Neural cell (in vitro differentiated cells): ENCODE data around the gene SENP3. TPM values are rescaled to one million over a fixed set of nuclear protein-coding genes. Genes with fewer than 3 reads are reported as not detected.

Experiments
- H2AFZ ChIP-seq: fragments of 200-600, 300-800 bp; sonication (generic), shearing (Covaris generic); 2 replicates; pipeline ENCODE4 v1.6.0; 2014; ENCODE audit warnings: low read depth, mild to moderate bottlenecking, antibody characterized with exemption, low read length, moderate library complexity
- H3F3A ChIP-seq: fragments of 200-600 bp; shearing (Covaris generic); 2 replicates; pipeline ENCODE4 v1.6.1; 2016; ENCODE audit warnings: mild to moderate bottlenecking, moderate library complexity, mixed read lengths, antibody characterized with exemption, low read length; ENCODE audit not compliant: insufficient read depth, poor library complexity, severe bottlenecking
- H3K27ac ChIP-seq: fragments of 200-600, 300-800 bp; sonication (generic), shearing (Covaris generic); 2 replicates; pipeline ENCODE4 v1.5.1; 2014; ENCODE audit warnings: mild to moderate bottlenecking, low read length, moderate library complexity
- H3K27me3 ChIP-seq: fragments of 300-800, 200-600 bp; sonication (generic), shearing (Covaris generic); 2 replicates; pipeline ENCODE4 v1.6.0; 2014; ENCODE audit warnings: mild to moderate bottlenecking, low read depth, low read length, moderate library complexity; ENCODE audit not compliant: insufficient read depth
- H3K36me3 ChIP-seq: fragments of 300-800, 200-600 bp; sonication (generic), shearing (Covaris generic); 2 replicates; pipeline ENCODE4 v1.5.1; 2014; ENCODE audit warnings: mild to moderate bottlenecking, antibody characterized with exemption, low read length, moderate library complexity; ENCODE audit not compliant: insufficient read depth
- H3K4me2 ChIP-seq: fragments of 300-800, 200-600 bp; sonication (generic), shearing (Covaris generic); 2 replicates; pipeline ENCODE4 v1.6.0; 2014; ENCODE audit warnings: mild to moderate bottlenecking, low read length
- H3K4me3 ChIP-seq: fragments of 300-800, 200-600 bp; sonication (generic), shearing (Covaris generic); 2 replicates; pipeline ENCODE4 v1.5.1; 2014; ENCODE audit warnings: mild to moderate bottlenecking, low read length, moderate library complexity
- H3K79me2 ChIP-seq: fragments of 200-600 bp; shearing (Covaris generic); replicated peaks from 2 replicates; pipeline ENCODE4 v1.6.0; 2014; ENCODE audit warnings: mild to moderate bottlenecking, low read length, moderate library complexity; ENCODE audit not compliant: insufficient read depth
- H3K9ac ChIP-seq: fragments of 300-800, 200-600 bp; sonication (generic), shearing (Covaris generic); 2 replicates; pipeline ENCODE4 v1.6.1; 2016; ENCODE audit warnings: mild to moderate bottlenecking, low read length, mixed read lengths
- H3K9me2 ChIP-seq: fragments of 200-600 bp; shearing (Covaris generic); 2 replicates; pipeline ENCODE4 v1.6.1; 2016; ENCODE audit warnings: mild to moderate bottlenecking, low read length, mixed read lengths; ENCODE audit not compliant: insufficient read depth
- H3K9me3 ChIP-seq: fragments of 200-600, 300-800 bp; sonication (generic), shearing (Covaris generic); 2 replicates; pipeline ENCODE4 v1.6.1; 2016; ENCODE audit warnings: mild to moderate bottlenecking, mixed run types, low read length, moderate library complexity, mixed read lengths
- H4K20me1 ChIP-seq: fragments of 200-600 bp; shearing (Covaris generic); 2 replicates; pipeline ENCODE4 v1.6.1; 2016; ENCODE audit warnings: mild to moderate bottlenecking, mixed run types; ENCODE audit not compliant: insufficient read depth
- EP300 ChIP-seq: fragments of 450-650 bp; conservative IDR thresholded peaks from 2 replicates; pipeline ENCODE4 v1.6.1; 2014; ENCODE audit warnings: antibody characterized with exemption, mild to moderate bottlenecking, moderate library complexity; ENCODE audit not compliant: poor library complexity, severe bottlenecking
- EZH2 ChIP-seq: fragments of 200-600, 300-800 bp; shearing (Covaris generic), sonication (generic); IDR thresholded peaks from 2 replicates; pipeline ENCODE4 v1.6.1; 2014; ENCODE audit warnings: antibody characterized with exemption, low read length, borderline replicate concordance, mild to moderate bottlenecking; ENCODE audit not compliant: insufficient read depth, poor library complexity, severe bottlenecking
- MXI1 ChIP-seq: fragments of 450-650 bp; conservative IDR thresholded peaks from 2 replicates; pipeline ENCODE4 v1.6.1; 2014; ENCODE audit warnings: antibody characterized with exemption, mild to moderate bottlenecking; ENCODE audit not compliant: poor library complexity, severe bottlenecking
- POLR2AphosphoS5 ChIP-seq: IDR thresholded peaks from 2 replicates; pipeline ENCODE4 v1.6.1; 2012
- RAD21 ChIP-seq: fragments of 450-650 bp; conservative IDR thresholded peaks from 2 replicates; pipeline ENCODE4 v1.6.1; 2014; ENCODE audit warnings: antibody characterized with exemption, mild to moderate bottlenecking, moderate library complexity
- SMC3 ChIP-seq: fragments of 450-650 bp; conservative IDR thresholded peaks from 2 replicates; pipeline ENCODE4 v1.6.1; 2014; ENCODE audit warnings: antibody characterized with exemption, mild to moderate bottlenecking, moderate library complexity; ENCODE audit not compliant: poor library complexity
- TAF1 ChIP-seq: IDR thresholded peaks from 2 replicates; pipeline ENCODE4 v1.6.1; 2012; ENCODE audit warnings: low read depth
- polyA plus RNA-seq: library from polyadenylated mRNA; depleted of rRNA; stranded (reverse); fragments of >200 nt; gene quantifications from 2 replicates; pipeline ENCODE4 v1.2.3, GENCODE V29; 2014
- TF ChIP-seq, protein P1 (sequence below): IDR thresholded peaks from 2 replicates; pipeline ENCODE4 v1.6.1; 2012; ENCODE audit warnings: borderline replicate concordance
- TF ChIP-seq, protein P2 (sequence below): fragments of 450-650 bp; IDR thresholded peaks from 2 replicates; pipeline ENCODE4 v1.5.1; 2014; ENCODE audit warnings: antibody characterized with exemption, mild to moderate bottlenecking, moderate library complexity; ENCODE audit not compliant: poor library complexity, severe bottlenecking

Gene SENP3
- polyA plus RNA-seq, 1 donor from 2014 or later = 151 TPM

GRCh38 chr17:7530023-7530900 is 31.5 kb upstream of the SENP3 start:
- no peaks in the 10 kb centered on the region for H3K9me3 ChIP-seq
- no peak overlapping the region for H2AFZ ChIP-seq
- no peaks in the 10 kb centered on the region for H3K9me2 ChIP-seq
- H3K27me3 ChIP-seq = no peaks in the 10 kb centered on the region
- no peak overlapping the region for H3K27ac ChIP-seq
- TF ChIP-seq, protein P1, sequence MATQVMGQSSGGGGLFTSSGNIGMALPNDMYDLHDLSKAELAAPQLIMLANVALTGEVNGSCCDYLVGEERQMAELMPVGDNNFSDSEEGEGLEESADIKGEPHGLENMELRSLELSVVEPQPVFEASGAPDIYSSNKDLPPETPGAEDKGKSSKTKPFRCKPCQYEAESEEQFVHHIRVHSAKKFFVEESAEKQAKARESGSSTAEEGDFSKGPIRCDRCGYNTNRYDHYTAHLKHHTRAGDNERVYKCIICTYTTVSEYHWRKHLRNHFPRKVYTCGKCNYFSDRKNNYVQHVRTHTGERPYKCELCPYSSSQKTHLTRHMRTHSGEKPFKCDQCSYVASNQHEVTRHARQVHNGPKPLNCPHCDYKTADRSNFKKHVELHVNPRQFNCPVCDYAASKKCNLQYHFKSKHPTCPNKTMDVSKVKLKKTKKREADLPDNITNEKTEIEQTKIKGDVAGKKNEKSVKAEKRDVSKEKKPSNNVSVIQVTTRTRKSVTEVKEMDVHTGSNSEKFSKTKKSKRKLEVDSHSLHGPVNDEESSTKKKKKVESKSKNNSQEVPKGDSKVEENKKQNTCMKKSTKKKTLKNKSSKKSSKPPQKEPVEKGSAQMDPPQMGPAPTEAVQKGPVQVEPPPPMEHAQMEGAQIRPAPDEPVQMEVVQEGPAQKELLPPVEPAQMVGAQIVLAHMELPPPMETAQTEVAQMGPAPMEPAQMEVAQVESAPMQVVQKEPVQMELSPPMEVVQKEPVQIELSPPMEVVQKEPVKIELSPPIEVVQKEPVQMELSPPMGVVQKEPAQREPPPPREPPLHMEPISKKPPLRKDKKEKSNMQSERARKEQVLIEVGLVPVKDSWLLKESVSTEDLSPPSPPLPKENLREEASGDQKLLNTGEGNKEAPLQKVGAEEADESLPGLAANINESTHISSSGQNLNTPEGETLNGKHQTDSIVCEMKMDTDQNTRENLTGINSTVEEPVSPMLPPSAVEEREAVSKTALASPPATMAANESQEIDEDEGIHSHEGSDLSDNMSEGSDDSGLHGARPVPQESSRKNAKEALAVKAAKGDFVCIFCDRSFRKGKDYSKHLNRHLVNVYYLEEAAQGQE = no peak
- TF ChIP-seq TAF1 = no peak
- no peak for TF ChIP-seq RAD21
- no peak for TF ChIP-seq EZH2
- TF ChIP-seq, protein P2, sequence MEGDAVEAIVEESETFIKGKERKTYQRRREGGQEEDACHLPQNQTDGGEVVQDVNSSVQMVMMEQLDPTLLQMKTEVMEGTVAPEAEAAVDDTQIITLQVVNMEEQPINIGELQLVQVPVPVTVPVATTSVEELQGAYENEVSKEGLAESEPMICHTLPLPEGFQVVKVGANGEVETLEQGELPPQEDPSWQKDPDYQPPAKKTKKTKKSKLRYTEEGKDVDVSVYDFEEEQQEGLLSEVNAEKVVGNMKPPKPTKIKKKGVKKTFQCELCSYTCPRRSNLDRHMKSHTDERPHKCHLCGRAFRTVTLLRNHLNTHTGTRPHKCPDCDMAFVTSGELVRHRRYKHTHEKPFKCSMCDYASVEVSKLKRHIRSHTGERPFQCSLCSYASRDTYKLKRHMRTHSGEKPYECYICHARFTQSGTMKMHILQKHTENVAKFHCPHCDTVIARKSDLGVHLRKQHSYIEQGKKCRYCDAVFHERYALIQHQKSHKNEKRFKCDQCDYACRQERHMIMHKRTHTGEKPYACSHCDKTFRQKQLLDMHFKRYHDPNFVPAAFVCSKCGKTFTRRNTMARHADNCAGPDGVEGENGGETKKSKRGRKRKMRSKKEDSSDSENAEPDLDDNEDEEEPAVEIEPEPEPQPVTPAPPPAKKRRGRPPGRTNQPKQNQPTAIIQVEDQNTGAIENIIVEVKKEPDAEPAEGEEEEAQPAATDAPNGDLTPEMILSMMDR = no peak
- no peak for TF ChIP-seq POLR2AphosphoS5
- TF ChIP-seq EP300 = no peak
- TF ChIP-seq MXI1 = no peak
- no peak for TF ChIP-seq SMC3
- no peak overlapping the region for H3K4me3 ChIP-seq
- no peaks in the 10 kb centered on the region for H4K20me1 ChIP-seq
- no peaks in the 10 kb centered on the region for H3F3A ChIP-seq
- no peak overlapping the region for H3K4me2 ChIP-seq
- H3K36me3 ChIP-seq = no peaks in the 10 kb centered on the region
- H3K9ac ChIP-seq = no peak overlapping the region
- H3K79me2 ChIP-seq = no peaks in the 10 kb centered on the region

DNA sequence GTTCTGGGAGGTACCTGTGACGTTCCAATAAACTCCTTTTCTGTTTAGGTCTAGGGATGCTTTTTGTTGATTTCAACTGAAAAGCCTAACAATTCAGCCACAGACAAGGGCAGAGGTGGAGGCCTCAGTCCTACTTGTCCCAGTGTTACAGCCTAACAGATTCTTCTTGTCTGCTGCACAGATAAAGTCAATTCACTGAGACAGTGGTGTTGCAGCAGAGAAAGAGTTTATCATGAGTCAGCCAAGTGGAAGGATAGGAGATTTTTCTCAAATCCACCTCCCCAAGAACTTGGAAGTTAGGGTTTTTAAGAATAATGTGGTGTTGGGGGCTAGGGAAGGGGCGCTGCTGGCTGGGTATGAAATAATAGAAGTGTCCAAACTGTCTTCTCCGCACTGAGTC is 23.7 kb upstream of the SENP3 start:
- no peaks in the 10 kb centered on the region for H3K79me2 ChIP-seq
- H3K9me2 ChIP-seq = no peaks in the 10 kb centered on the region
- TF ChIP-seq EP300 = no peak
- TF ChIP-seq, protein P1 = no peak
- TF ChIP-seq EZH2 = no peak
- TF ChIP-seq, protein P2 = no peak
- no peak for TF ChIP-seq MXI1
- TF ChIP-seq SMC3 = no peak
- no peak for TF ChIP-seq RAD21
- no peak for TF ChIP-seq POLR2AphosphoS5
- no peak for TF ChIP-seq TAF1
- no peaks in the 10 kb centered on the region for H3F3A ChIP-seq
- H3K36me3 ChIP-seq = no peaks in the 10 kb centered on the region
- H3K9ac ChIP-seq = no peak overlapping the region
- H3K4me3 ChIP-seq = no peak overlapping the region
- H4K20me1 ChIP-seq = no peaks in the 10 kb centered on the region
- no peak overlapping the region for H2AFZ ChIP-seq
- H3K27ac ChIP-seq = no peak overlapping the region
- H3K27me3 ChIP-seq = no peaks in the 10 kb centered on the region
- H3K4me2 ChIP-seq = no peak overlapping the region
- no peaks in the 10 kb centered on the region for H3K9me3 ChIP-seq
